Uterus (tissue), 4 donors: ENCODE results near the gene TRAP1. TPM values are rescaled to one million over a fixed set of nuclear protein-coding genes. Genes with fewer than 3 reads are reported as not detected.
A peak's percentile ranks its signal among the peaks of the same experiment; 100 is the strongest.
"Not testable (repeated sequence)": the region's sequence is repeated elsewhere in the genome, so short reads cannot be mapped to it uniquely, and the experiment has no call there.

ENCODE experiments used
- DNase-seq, 2 donors: peaks; one replicate each; pipeline ENCODE4 v3.0.0-alpha.2; 2019 to 2020
- H3K27ac ChIP-seq, 2 donors: fragments of 200-600 bp; sonication (generic); 1 replicate in 1 of 2; 2 replicates in 1 of 2; pipeline ENCODE4 v1.5.1; 2016 to 2018
- H3K27me3 ChIP-seq, 2 donors: fragments of 200-600 bp; sonication (generic); one replicate each; pipeline ENCODE4 v1.5.1; 2018 to 2019; ENCODE audit warnings: control low read depth in 1 of 2
- H3K36me3 ChIP-seq, 2 donors: fragments of 200-600 bp; sonication (generic); one replicate each; pipeline ENCODE4 v1.5.1; 2019; ENCODE audit warnings: control low read depth in 1 of 2
- H3K4me1 ChIP-seq, 2 donors: fragments of 200-600 bp; sonication (generic); one replicate each; pipeline ENCODE4 v1.5.1; 2018 to 2019; ENCODE audit warnings: control low read depth in 1 of 2
- H3K4me3 ChIP-seq, 2 donors: fragments of 200-600 bp; sonication (generic); 1 replicate in 1 of 2; 2 replicates in 1 of 2; pipeline ENCODE4 v1.5.1; 2018 to 2019; ENCODE audit warnings: mild to moderate bottlenecking in 1 of 2
- H3K9me3 ChIP-seq, 2 donors: fragments of 200-600 bp; sonication (generic); one replicate each; pipeline ENCODE4 v1.5.1; 2019; ENCODE audit warnings: control low read depth in 1 of 2
- CTCF ChIP-seq, 4 experiments: fragments of 200-600 bp in 2 of 4; fragments of 450-650 bp in 2 of 4; sonication (generic) in 2 of 4; IDR thresholded peaks; one replicate each; pipeline ENCODE4 v1.5.1; 2016 to 2019; ENCODE audit warnings: antibody characterized with exemption in 4 of 4, mild to moderate bottlenecking in 2 of 4, moderate library complexity in 1 of 4
- POLR2A ChIP-seq, 2 donors: fragments of 450-650 bp; IDR thresholded peaks; one replicate each; pipeline ENCODE4 v1.6.1; 2016; ENCODE audit warnings: antibody characterized with exemption in 2 of 2, mild to moderate bottlenecking in 1 of 2, moderate library complexity in 1 of 2
- intact Hi-C: fragments of 100-400 bp; cut with DNase I; formaldehyde crosslinking; loops from one replicate; pipeline ENCODE4 v1.15.1; 2023; ENCODE audit warnings: low total_unique reads
- total RNA-seq, 4 donors: library from RNA; depleted of rRNA in 3 of 4; stranded (reverse); fragments of >200 nt in 3 of 4; gene quantifications; one replicate each; pipeline versions ENCODE4 v1.1.0 to v1.2.4, GENCODE V29; 2014 to 2023
- donor health status: DM: yes; HTN: yes; CAD: no.

Gene TRAP1
- total RNA-seq, 4 donors from 2014 or later = 54.8 to 119 (median 84.8) TPM

GRCh38 chr16:3659251-3659650, 58.1 kb downstream of the TRAP1 start:
- H3K9me3 ChIP-seq = no peaks in the 10 kb centered on the region
- H3K36me3 ChIP-seq = no peaks in the 10 kb centered on the region
- DNase-seq = no peak
- intact Hi-C loops = no loop called here
- H3K4me1 ChIP-seq = no peaks in the 10 kb centered on the region
- no peak overlapping the region for H3K27ac ChIP-seq
- H3K27me3 ChIP-seq = no peaks in the 10 kb centered on the region
- no peak overlapping the region for H3K4me3 ChIP-seq
- TF ChIP-seq CTCF (IDR thresholded peaks at IDR 0.05) (no peak), POLR2A (IDR thresholded peaks at IDR 0.05) (no peak)

GRCh38 chr16:3656491-3657468, 60.5 kb downstream of the TRAP1 start:
- Histone ChIP-seq H3K4me3 (no peak overlapping the region), H3K4me1 (no peaks in the 10 kb centered on the region), H3K9me3 (no peaks in the 10 kb centered on the region), H3K36me3 (no peaks in the 10 kb centered on the region), H3K27ac (no peak overlapping the region), H3K27me3 (no peaks in the 10 kb centered on the region)
- intact Hi-C loops = no loop called here
- TF ChIP-seq CTCF (IDR thresholded peaks at IDR 0.05) (no peak), POLR2A (IDR thresholded peaks at IDR 0.05) (no peak)
- DNase-seq = peak in 1 of 2 donors; percentile 12

GRCh38 chr16:3656160-3656490, 61.2 kb downstream of the TRAP1 start:
- H3K4me3 ChIP-seq, H3K27ac ChIP-seq, H3K9me3 ChIP-seq, H3K27me3 ChIP-seq, H3K4me1 ChIP-seq, intact Hi-C loops, H3K36me3 ChIP-seq: not testable (repeated sequence)
- DNase-seq = peak in 1 of 2 donors; percentile 5

GRCh38 chr16:3655396-3656159, 61.7 kb downstream of the TRAP1 start:
- Histone ChIP-seq H3K27ac (no peak overlapping the region), H3K36me3 (no peaks in the 10 kb centered on the region), H3K4me3 (no peak overlapping the region), H3K4me1 (no peaks in the 10 kb centered on the region), H3K27me3 (no peaks in the 10 kb centered on the region), H3K9me3 (no peaks in the 10 kb centered on the region)
- no peak for TF ChIP-seq CTCF (IDR thresholded peaks at IDR 0.05)
- peak in 1 of 2 donors; percentile 10 for DNase-seq
- intact Hi-C loops = no loop called here

- no peak overlapping the region for H3K4me3 ChIP-seq
- TF ChIP-seq CTCF (IDR thresholded peaks at IDR 0.05) = no peak
- TF ChIP-seq POLR2A (IDR thresholded peaks at IDR 0.05) = no peak
- intact Hi-C loops = no loop called here
- peak in 1 of 2 donors; percentile 10 for DNase-seq
- no peaks in the 10 kb centered on the region for H3K36me3 ChIP-seq
- H3K27me3 ChIP-seq = no peaks in the 10 kb centered on the region
- H3K4me1 ChIP-seq = no peaks in the 10 kb centered on the region
- no peak overlapping the region for H3K27ac ChIP-seq
- H3K9me3 ChIP-seq = no peaks in the 10 kb centered on the region
Measured at GRCh38 chr16:3655030-3655395, 62.3 kb downstream of the TRAP1 start.
